ENCODE data around the gene LINC01488. TPM values are rescaled to one million over a fixed set of nuclear protein-coding genes. Genes with fewer than 3 reads are reported as not detected.
A peak's percentile ranks its signal among the peaks of the same experiment; 100 is the strongest.

The LINC01488 gene
- total and polyA plus RNA-seq, 2 experiments from 2014 or later = not detected

DNA sequence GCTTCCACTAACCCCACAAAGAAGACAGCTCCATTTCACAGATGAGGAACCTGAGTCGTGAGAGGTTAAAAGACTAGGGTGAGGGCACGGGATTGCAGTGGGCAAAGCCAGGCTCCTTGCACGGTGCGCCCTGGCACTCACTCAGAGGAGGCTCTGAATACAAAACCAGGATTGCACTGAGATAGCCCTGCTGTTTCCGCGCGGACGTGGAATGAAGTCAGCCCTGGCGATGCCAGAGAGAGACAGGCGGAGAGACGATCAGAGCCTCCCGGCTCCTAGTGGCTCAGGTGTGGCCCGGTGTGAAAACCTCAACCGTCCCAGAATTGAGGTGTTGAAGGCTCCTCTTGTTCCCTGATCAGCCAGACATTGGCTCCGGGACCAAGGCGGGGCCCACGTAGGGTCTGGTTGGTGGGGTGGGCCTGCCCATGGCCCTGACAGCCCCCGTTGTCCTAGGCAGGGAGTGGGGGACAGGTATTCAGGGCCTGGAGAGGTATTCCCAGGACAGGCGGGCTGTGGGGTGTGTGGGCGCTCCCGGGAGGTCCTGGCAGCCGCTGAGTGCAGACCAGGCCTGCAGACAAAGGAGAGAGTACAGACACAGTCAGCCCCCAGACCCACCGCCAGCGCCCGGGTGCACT, 43.1 kb upstream of the LINC01488 start:
- H3K4me1 ChIP-seq (ENCODE audit: insufficient read depth) = peaks cover 16% of the 10 kb centered on the region
- no peak overlapping the region for H2AFZ ChIP-seq

DNA sequence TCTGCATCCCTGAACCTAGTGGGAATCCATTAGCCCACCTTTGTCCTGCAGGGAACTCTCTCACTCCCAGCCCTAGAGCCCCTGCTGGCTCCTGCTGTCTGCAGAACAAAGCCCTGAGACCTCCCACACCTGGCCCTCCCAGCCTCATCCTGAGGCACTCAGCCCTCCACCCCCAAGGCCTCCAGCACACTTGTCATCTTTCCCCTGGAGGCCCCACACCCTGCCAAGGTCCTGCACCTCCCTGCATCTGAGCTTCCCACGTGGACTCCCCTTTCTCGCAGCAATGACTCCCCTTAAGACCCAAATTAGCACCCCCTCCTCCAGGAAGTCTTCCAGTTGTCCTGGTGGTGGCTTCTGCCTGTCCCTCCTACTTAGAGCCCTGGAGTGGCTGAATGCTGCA, 42.3 kb upstream of the LINC01488 start:
- H3K4me2 ChIP-seq (ENCODE audit: unreplicated experiment) = no peak overlapping the region
- no peak overlapping the region for H2AFZ ChIP-seq
- H3K27me3 ChIP-seq (replicated peaks; ENCODE audit: insufficient read depth) = no peaks in the 10 kb centered on the region
- no peaks in the 10 kb centered on the region for H3K9me3 ChIP-seq (ENCODE audit: low read depth)
- no peak for DNase-seq
- no peak overlapping the region for H3K27ac ChIP-seq
- WGBS, 2 experiments (ENCODE audit: low coverage in 1 of 2, low lambda C conversion rate in 2 of 2, missing lambda C conversion rate in 2 of 2) = 95 to 96% methylated on average over 2 of the region's 2 CpGs
- TF ChIP-seq EZH2 (IDR thresholded peaks at IDR 0.05; ENCODE audit: insufficient read depth, poor library complexity, severe bottlenecking) (no peak), EZH2phosphoT487 (IDR thresholded peaks at IDR 0.05; ENCODE audit: insufficient read depth, low read depth) (no peak)
- no peaks in the 10 kb centered on the region for H3K9me2 ChIP-seq (ENCODE audit: insufficient read depth)
- H3K4me3 ChIP-seq = no peak overlapping the region
- H3F3A ChIP-seq (ENCODE audit: insufficient read depth) = peaks cover 19% of the 10 kb centered on the region
- peaks cover 21% of the 10 kb centered on the region for H3K4me1 ChIP-seq (ENCODE audit: insufficient read depth)
- in situ Hi-C loops (cut with MboI) = no loop called here
- no peaks in the 10 kb centered on the region for H4K20me1 ChIP-seq (ENCODE audit: insufficient read depth)
- H3K9ac ChIP-seq = no peak overlapping the region
- no peaks in the 10 kb centered on the region for H3K36me3 ChIP-seq (ENCODE audit: low read depth)
- H3K79me2 ChIP-seq (ENCODE audit: insufficient read depth) = no peaks in the 10 kb centered on the region

More for the DNA sequence above, 43.1 kb upstream of the LINC01488 start:
- no peaks in the 10 kb centered on the region for H3K27me3 ChIP-seq (replicated peaks; ENCODE audit: insufficient read depth)
- WGBS, 2 experiments (ENCODE audit: low coverage in 1 of 2, low lambda C conversion rate in 2 of 2, missing lambda C conversion rate in 2 of 2) = 84 to 91% methylated on average over 19 to 25 of the region's 25 CpGs
- peaks cover 14% of the 10 kb centered on the region; the same call in 1 of the 2 replicates for H3F3A ChIP-seq (ENCODE audit: insufficient read depth)
- in situ Hi-C loops (cut with MboI) = no loop called here
- H3K9me2 ChIP-seq (ENCODE audit: insufficient read depth) = no peaks in the 10 kb centered on the region
- H3K79me2 ChIP-seq (ENCODE audit: insufficient read depth) = no peaks in the 10 kb centered on the region
- H3K9me3 ChIP-seq (ENCODE audit: low read depth) = no peaks in the 10 kb centered on the region
- H3K27ac ChIP-seq = no peak overlapping the region
- TF ChIP-seq EZH2 (IDR thresholded peaks at IDR 0.05; ENCODE audit: insufficient read depth, poor library complexity, severe bottlenecking) (no peak), EZH2phosphoT487 (IDR thresholded peaks at IDR 0.05; ENCODE audit: insufficient read depth, low read depth) (no peak)
- H3K36me3 ChIP-seq (ENCODE audit: low read depth) = no peaks in the 10 kb centered on the region
- no peak for DNase-seq
- no peak overlapping the region for H3K9ac ChIP-seq
- no peaks in the 10 kb centered on the region for H4K20me1 ChIP-seq (ENCODE audit: insufficient read depth)
- no peak overlapping the region for H3K4me3 ChIP-seq
- no peak overlapping the region for H3K4me2 ChIP-seq (ENCODE audit: unreplicated experiment)

DNA sequence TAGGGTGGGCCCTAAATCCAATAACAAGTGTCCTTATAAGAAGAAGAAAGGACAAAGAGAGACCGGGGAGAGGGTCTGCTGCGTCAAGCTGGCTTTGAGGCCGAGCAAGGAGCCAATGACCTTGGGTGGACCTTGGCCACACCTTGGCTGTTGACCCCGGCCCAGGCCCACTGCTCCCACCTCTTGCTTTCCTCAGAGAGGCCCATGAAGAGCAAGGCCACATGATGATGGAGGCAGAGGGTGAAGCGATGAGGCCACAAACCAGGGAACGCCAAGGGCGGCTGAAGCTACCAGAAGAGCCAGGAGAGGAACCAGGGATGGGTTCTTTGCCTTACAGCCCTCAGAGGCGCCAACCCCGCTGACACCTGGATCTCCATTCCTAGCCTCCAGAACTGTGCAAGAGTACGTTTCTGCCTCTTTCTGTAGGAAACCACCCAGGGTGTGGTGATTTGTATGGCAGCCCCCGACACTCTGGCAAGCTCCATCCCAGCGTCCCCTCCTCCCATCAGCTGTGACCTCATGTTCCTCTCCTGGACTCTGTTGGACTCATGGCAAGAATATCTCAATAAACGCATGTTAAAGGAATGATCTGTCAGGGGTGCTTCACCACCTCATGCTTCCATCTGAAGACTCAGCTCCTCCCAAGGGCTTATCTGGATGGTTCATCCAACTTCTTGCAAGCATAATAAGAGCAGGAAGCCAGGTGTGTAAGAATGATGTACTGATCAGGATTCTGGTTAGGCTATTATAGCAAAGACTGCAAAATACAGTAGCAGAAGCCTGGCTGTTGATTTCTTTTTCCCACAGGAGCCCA, 41.6 kb upstream of the LINC01488 start:
- no peak overlapping the region for H3K9ac ChIP-seq
- no peaks in the 10 kb centered on the region for H3K27me3 ChIP-seq (replicated peaks; ENCODE audit: insufficient read depth)
- H3K9me3 ChIP-seq (ENCODE audit: low read depth) = no peaks in the 10 kb centered on the region
- H3K9me2 ChIP-seq (ENCODE audit: insufficient read depth) = no peaks in the 10 kb centered on the region
- no peak overlapping the region for H2AFZ ChIP-seq
- 90 to 91% methylated on average over 13 of the region's 13 CpGs for WGBS, 2 experiments (ENCODE audit: low coverage in 1 of 2, low lambda C conversion rate in 2 of 2, missing lambda C conversion rate in 2 of 2)
- DNase-seq = peak; percentile 48
- no peaks in the 10 kb centered on the region for H4K20me1 ChIP-seq (ENCODE audit: insufficient read depth)
- H3F3A ChIP-seq (ENCODE audit: insufficient read depth) = peaks cover 22% of the 10 kb centered on the region
- no peaks in the 10 kb centered on the region for H3K79me2 ChIP-seq (ENCODE audit: insufficient read depth)
- no peak overlapping the region for H3K4me3 ChIP-seq
- no peak overlapping the region for H3K27ac ChIP-seq
- H3K36me3 ChIP-seq (ENCODE audit: low read depth) = no peaks in the 10 kb centered on the region
- in situ Hi-C loops (cut with MboI) = no loop called here
- TF ChIP-seq EZH2phosphoT487 (IDR thresholded peaks at IDR 0.05; ENCODE audit: insufficient read depth, low read depth) (no peak), EZH2 (IDR thresholded peaks at IDR 0.05; ENCODE audit: insufficient read depth, poor library complexity, severe bottlenecking) (no peak)
- H3K4me2 ChIP-seq (ENCODE audit: unreplicated experiment) = no peak overlapping the region
- peaks cover 28% of the 10 kb centered on the region for H3K4me1 ChIP-seq (ENCODE audit: insufficient read depth)

DNA sequence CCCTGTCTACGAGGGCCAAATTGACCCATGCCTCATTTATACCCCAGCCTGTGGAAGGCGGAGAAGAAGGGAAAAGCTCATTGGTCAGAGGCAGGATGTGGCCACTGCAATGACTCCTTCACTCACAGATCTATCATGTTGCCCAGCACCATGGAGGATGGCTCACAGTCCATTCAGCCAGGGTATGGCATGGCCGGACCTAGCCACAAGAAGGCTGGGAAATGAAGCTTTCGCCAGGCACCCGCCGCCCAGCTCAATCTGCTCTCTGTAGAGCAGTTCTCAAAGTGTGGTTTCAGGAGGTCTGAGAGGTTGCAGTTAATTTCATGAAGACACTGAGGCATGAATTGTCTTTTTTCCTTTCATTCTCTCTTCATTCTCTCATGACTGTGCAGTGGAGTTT, 40.6 kb upstream of the LINC01488 start:
- DNase-seq = no peak
- Histone ChIP-seq H2AFZ (no peak overlapping the region), H4K20me1 (ENCODE audit: insufficient read depth) (no peaks in the 10 kb centered on the region), H3K4me1 (ENCODE audit: insufficient read depth) (peaks cover 33% of the 10 kb centered on the region), H3K9ac (no peak overlapping the region), H3K36me3 (ENCODE audit: low read depth) (no peaks in the 10 kb centered on the region), H3K79me2 (ENCODE audit: insufficient read depth) (no peaks in the 10 kb centered on the region), H3F3A (ENCODE audit: insufficient read depth) (peaks cover 22% of the 10 kb centered on the region), H3K27me3 (replicated peaks; ENCODE audit: insufficient read depth) (no peaks in the 10 kb centered on the region), H3K9me2 (ENCODE audit: insufficient read depth) (no peaks in the 10 kb centered on the region), H3K4me3 (no peak overlapping the region), H3K27ac (no peak overlapping the region), H3K9me3 (ENCODE audit: low read depth) (no peaks in the 10 kb centered on the region), H3K4me2 (ENCODE audit: unreplicated experiment) (no peak overlapping the region)
- in situ Hi-C loops (cut with MboI) = no loop called here
- WGBS, 2 experiments (ENCODE audit: low coverage in 1 of 2, low lambda C conversion rate in 2 of 2, missing lambda C conversion rate in 2 of 2) = 92 to 93% methylated on average over 6 of the region's 6 CpGs
- TF ChIP-seq EZH2 (IDR thresholded peaks at IDR 0.05; ENCODE audit: insufficient read depth, poor library complexity, severe bottlenecking) = no peak
- no peak for TF ChIP-seq EZH2phosphoT487 (IDR thresholded peaks at IDR 0.05; ENCODE audit: insufficient read depth, low read depth)

All from GM23248 (cell line).